Activated effector memory CD4-positive, alpha-beta T cell treated with anti-CD3 and anti-CD28 coated beads, Interleukin-2, amount 50 U/mL, for 16 hours (primary cell): ENCODE results near the gene NTRK2.

Experiments used
- DNase-seq: peaks from one replicate; pipeline ENCODE4 v3.0.0-alpha.2; 2020

NTRK2 gene

GRCh38 chr9:84993105-84993504, 323.6 kb downstream of the NTRK2 start:
- DNase-seq, result no peak

GRCh38 chr9:84996029-84996428, 326.5 kb downstream of the NTRK2 start:
- DNase-seq, result no peak

DNA sequence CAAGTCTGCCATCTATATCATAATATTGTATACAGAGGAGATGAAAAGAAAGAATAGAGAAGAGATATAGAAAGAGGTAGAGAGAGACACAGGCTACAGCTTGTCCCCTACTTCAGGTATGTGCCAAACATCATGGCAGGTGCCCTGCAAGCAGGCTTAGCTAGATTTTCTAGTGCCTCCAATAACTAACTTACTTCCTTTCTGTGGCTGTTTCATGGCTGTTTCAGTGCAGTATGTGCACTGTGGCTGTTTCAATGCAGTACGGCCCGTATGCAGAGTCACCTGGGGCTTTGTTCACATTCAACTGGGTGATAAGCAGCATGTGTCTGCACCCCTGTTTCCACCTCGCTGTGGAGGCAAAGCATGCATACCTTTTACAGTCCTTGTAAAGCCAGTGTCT, 327.2 kb downstream of the NTRK2 start:
- DNase-seq, result no peak

DNA sequence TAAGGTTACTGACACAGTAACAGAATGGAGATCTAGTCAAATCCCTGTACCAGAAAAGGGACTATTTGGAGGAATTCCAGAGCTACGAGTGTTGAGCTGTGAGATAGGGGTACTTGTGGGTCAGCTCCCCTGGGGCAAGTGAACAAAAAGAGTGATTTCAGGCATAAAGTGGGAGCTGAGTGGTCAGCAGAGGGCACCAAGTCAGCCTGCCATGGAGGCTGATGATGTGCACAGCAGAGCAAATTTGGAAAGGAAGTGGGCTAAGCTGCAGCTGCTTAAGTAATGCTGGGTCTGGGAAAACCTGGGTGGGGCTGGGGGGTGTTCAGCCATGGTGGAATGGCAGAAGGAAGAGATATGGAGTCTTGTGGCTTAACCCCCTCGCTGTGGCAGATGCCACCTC, 327.9 kb downstream of the NTRK2 start:
- no peak for DNase-seq

- DNase-seq, result no peak
Measured at GRCh38 chr9:84998639-84999038, 329.1 kb downstream of the NTRK2 start.

DNA sequence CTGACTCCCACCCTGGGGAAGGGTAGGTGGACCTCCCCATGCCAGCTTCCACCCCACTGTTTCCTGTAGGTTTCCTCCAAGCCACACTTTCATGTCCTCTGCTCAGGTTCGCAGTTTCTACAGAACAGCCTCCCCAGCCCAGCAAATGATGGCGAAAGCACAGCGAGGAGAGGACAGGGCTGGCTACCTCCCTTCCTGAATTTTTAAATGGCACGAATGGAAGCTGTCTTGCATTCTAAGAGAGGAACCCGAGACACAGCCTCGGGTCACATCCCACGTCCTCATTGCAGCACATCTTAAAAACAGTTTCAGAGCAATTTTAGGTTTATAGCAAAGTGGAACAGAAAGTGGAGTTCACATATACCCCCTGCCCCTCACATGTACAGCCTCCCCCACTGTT, 330.3 kb downstream of the NTRK2 start:
- no peak for DNase-seq

GRCh38 chr9:85001925-85002324, 332.4 kb downstream of the NTRK2 start:
- no peak for DNase-seq

- DNase-seq, result no peak
Measured at GRCh38 chr9:85004818-85005413, 335.4 kb downstream of the NTRK2 start.

DNA sequence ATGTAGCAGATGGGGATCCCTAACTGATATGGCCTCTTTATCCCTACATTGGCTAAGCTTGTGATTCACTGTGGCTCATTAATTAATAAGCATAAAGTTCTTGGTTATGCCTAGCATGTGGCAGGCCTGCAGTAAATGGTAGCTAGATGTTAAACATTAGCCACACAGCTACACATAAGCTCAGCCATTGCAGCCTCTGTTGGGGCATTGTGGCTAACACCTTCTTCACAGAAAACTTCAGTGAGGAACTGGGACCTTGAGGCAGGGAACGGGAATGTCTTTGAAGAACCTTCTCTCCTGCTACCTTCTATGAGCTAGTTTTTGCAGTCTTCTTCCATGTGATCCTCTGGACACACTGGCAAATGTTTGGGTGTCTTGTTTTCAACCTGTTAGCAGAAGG, 338.2 kb downstream of the NTRK2 start:
- no peak for DNase-seq

DNA sequence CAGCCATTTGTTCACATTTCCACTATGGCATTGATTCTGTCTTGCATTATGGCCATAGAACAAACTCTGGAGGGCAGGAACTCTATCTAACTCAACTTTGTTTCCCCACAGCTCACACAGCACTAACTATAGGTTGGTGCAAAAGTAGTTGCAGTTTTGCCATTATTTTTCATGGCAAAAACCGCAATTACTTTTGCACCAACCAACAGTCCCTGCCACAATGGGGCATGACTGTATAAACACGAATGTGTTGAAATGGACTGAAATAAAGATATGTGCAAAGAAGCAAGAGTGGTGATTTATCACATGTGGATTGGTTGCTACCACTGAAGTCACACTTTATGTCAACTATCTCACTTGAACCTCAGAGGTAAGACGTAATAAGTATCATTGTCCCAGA, 338.7 kb downstream of the NTRK2 start:
- no peak for DNase-seq

DNA sequence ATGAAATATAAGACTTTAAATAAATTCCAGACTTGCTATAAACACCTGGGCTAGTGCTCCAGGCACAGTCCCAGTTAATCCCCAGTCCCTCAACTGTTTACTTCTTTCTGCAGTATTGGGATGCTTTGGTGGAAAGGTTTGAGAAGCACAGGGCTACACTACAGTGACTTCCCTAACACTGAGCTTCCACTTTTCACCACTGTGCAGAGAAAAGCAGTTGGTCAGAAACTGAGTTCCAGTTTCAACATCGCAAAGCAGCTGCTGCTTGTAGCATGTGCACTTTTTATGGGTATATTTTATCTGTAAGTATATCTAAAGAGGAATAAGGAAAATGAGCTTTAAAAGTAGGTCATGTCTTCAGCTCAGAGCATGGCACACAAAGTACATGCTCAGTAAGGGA, 339.7 kb downstream of the NTRK2 start:
- no peak for DNase-seq

DNA sequence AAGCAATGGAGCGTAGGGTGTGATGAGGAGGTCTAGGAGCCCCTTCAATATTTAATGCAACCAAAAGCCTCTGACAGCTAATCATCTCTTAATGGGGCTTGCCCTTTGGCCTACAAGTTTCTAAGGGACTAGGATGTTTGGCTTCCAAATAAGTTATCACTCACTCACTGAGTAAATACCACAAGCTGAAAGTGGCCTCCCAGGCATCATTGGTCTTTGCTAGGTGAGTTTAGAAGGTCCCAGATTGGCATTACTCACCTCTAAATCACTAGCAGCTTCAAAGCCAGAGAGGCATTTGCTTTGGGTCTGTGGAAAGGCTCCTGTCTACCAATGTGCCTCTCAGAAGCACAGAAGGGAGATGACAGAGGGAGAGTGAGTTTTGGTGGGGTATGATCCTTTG, 344.2 kb downstream of the NTRK2 start:
- no peak for DNase-seq

DNA sequence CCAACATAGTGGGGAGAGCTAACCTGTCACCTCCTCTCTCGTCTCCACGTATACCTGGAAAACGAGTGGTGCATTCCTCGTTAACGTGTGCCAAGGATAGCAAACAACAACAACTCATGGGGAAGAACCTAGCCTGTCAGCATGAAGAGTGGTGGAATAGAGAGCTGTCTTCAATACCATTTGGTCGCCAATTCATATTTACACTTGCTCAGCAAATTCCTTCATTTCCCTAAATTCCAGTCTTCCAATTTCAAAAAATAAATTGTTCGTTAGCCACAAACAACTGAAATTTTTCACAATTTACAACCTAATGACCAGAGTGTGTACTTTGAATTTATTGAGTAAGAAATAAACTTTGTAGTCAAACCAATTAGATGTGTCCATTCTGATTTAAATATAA, 344.8 kb downstream of the NTRK2 start:
- DNase-seq, result no peak

DNA sequence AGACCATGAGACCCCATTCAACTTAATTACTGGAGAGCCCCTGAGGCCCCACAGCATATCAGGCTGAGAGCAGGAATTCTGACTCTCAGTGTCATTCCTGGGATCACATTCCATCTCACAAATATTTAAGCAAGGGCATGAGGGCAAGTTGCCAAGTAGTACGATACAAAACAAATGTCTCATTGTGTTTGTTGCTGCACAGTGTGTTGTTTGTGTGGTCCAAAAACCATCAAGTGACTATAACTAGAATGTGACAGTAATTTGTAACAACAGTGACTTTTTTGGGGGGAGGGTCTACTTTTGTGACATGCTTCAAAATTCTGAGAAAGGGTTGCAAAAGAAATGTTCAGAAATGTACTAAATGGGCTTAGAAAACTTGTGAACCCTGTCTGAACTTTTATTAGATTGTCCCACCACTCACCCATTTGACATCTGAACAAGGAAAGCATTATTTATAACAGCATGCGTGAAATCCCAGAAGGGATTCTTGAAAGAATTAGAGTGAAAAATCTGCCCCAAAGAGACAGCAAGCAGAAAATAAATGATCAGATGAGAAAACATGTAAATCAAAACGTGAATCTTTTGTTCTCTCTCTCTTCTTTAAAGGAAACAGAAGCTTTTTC, 347.0 kb downstream of the NTRK2 start:
- no peak for DNase-seq

DNA sequence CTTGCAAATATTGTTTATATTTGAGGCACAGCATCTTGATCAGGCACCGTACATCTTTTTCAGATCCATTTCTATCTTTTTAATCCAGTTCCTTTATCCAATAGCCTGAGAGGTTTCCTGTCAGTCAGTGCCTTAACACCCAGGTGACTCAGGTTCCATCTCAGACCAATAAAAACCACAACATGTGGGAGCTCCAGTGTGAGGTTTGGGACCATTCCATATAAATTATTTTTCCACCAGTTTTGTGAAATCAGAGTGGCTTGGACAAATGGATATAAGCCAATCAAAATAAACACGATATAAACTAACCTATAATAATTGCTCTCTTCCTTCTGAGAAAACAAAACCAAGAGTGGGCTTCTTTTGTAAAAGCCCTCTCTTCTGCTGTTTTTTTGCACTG, 351.3 kb downstream of the NTRK2 start:
- DNase-seq, result no peak

DNA sequence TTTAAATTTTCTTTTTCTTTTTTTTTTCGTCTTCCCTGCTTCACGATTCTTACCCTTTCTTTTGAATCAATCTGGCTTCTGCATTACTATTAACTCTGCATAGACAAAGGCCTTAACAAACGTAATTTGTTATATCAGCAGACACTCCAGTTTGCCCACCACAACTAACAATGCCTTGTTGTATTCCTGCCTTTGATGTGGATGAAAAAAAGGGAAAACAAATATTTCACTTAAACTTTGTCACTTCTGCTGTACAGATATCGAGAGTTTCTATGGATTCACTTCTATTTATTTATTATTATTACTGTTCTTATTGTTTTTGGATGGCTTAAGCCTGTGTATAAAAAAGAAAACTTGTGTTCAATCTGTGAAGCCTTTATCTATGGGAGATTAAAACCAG, 352.2 kb downstream of the NTRK2 start:
- no peak for DNase-seq

GRCh38 chr9:85024374-85024773, 354.8 kb downstream of the NTRK2 start:
- no peak for DNase-seq

GRCh38 chr9:85025638-85026037, 356.1 kb downstream of the NTRK2 start:
- DNase-seq, result no peak

DNA sequence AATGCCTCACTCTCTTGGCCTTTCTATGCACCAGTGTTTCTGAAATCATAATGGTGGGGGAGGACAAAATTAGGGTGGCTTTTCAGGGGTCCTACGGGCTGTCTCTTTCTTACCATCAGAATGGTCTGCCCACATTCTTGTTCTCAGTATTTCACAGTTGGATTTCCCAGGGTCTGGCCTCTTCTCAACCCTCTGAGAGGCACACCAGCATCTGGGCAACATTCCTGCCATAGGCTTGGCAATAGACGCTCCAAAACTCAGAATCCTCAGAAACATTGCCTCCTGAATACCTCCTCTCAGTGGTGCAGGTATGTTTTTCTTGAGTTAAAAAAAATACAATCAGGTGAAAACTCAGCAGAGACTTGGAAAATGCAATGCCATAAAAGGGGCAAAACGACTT, 358.3 kb downstream of the NTRK2 start:
- no peak for DNase-seq

- DNase-seq, result no peak
Measured at GRCh38 chr9:85030316-85030715, 360.8 kb downstream of the NTRK2 start.

DNA sequence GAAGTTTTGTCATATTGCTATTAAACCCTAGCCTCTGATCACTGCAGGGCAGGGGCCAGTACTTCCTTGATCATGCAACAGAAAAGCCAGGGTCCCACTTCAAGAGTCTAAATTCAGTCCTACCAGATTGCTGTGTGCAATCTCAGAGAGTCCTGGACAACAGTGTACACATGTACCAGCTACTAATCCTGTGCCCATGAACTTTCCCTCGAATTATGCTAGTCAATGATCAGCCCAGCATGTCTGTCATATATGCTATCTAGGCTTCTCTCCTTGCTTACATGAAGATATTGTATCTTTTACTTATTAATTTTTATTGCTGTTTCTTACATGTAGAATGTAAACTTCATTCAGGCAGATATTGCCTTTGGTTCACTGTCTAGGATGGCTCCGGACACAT, 367.0 kb downstream of the NTRK2 start:
- DNase-seq, result no peak

GRCh38 chr9:85038061-85038460, 368.5 kb downstream of the NTRK2 start:
- DNase-seq, result no peak

- no peak for DNase-seq
Measured at GRCh38 chr9:85038824-85039608, 369.5 kb downstream of the NTRK2 start.

GRCh38 chr9:85040146-85040545, 370.6 kb downstream of the NTRK2 start:
- DNase-seq, result no peak
